ENCODE results near the gene JOSD1.

JOSD1 gene

DNA sequence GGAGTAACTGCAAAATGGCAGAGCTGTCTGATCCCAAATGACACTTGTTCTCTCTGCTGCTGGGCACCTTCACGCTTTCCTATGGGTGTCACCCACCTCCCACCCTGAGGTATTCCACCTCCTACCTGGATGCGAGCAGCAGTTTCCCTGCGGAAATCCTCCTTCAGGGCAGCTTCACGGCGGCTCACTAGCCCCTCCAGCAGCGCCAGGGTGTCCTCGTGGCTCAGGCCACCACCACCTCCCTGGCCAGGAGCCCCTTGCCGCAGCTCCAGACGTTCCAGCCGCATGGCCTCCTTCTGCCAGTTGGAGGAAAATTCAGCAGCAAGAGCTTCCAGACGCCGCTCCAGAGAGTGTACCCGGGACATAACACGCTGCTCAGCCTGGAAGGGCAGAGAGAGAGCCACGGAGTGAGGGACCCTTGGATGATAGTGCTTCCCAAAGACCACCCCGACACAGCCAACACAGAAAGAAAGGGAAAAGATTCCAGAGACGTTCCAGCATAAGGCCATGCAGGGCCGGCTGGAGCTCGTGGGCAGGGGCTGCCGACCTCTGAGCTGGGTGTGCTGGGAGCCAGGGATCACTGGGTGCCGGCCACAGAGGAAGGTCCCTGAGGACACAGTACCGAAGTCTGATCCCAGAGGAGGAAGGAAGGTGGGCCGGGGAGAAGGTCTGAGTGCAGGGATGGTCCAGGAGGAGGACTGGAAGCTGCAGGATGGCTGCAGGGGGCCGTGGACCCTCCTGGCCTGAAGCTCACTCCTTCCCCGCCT, 41.6 kb upstream of the JOSD1 start:
- DNase-seq, result no peak
- no peak overlapping the region for H3K18ac ChIP-seq (ENCODE audit: low read length)
- H4K5ac ChIP-seq (ENCODE audit: low read length), result no peak overlapping the region
- no peak overlapping the region for H3K56ac ChIP-seq (ENCODE audit: low read length)
- no peaks in the 10 kb centered on the region for H3K27me3 ChIP-seq (ENCODE audit: insufficient read depth, low read length, poor library complexity)
- no peak overlapping the region for H2BK5ac ChIP-seq (ENCODE audit: low read length)
- no peak overlapping the region for H3K4me2 ChIP-seq (ENCODE audit: low read length)
- H3K79me1 ChIP-seq (ENCODE audit: low read length), result no peaks in the 10 kb centered on the region
- no peak overlapping the region for H3K9ac ChIP-seq (ENCODE audit: low read length)
- no peak overlapping the region for H3K4me3 ChIP-seq (ENCODE audit: low read length)
- H2BK120ac ChIP-seq (ENCODE audit: low read depth, low read length), result no peak overlapping the region
- WGBS (ENCODE audit: extremely low coverage, insufficient coverage, low lambda C conversion rate), result no CpG with 5 or more reads among the region's 25 CpGs
- H2AK5ac ChIP-seq (ENCODE audit: low read length), result no peak overlapping the region
- H3K79me2 ChIP-seq (ENCODE audit: control insufficient read depth, insufficient read depth, low read length), result no peaks in the 10 kb centered on the region
- no peak overlapping the region for H3K4ac ChIP-seq (ENCODE audit: low read depth, low read length)
- H3K36me3 ChIP-seq (ENCODE audit: control insufficient read depth, insufficient read depth, low read length), result peaks cover 12% of the 10 kb centered on the region
- H3K27ac ChIP-seq (ENCODE audit: low read depth, low read length), result no peak overlapping the region
- H3K23ac ChIP-seq (ENCODE audit: low read length), result no peak overlapping the region
- no peak overlapping the region for H2BK15ac ChIP-seq (replicated peaks; ENCODE audit: low read depth)
- no peak overlapping the region for H4K8ac ChIP-seq (ENCODE audit: low read depth, low read length)
- no peaks in the 10 kb centered on the region for H3K4me1 ChIP-seq (ENCODE audit: control insufficient read depth, low read depth, low read length)

DNA sequence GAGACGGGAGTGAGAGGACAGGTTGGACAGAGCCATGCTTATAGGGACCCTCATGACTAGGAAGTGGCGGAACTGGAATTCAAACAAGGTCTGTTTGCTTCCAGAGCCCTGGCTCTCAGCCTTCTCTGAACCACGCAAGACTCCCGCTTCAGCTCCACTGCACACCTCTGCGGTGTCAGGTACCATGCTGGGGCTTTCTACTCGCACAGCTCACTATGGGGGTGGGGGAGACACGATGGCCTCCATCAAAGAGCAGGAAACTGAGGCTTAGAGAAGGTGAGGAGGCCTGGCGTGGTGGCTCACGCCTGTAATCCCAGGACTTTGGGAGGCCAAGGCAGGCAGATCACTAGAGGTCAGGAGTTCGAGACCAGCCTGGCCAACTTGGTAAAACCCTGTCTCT, 40.8 kb upstream of the JOSD1 start:
- Histone ChIP-seq H3K79me1 (ENCODE audit: low read length) (no peaks in the 10 kb centered on the region), H2BK5ac (ENCODE audit: low read length) (no peak overlapping the region), H3K4me1 (ENCODE audit: control insufficient read depth, low read depth, low read length) (no peaks in the 10 kb centered on the region), H3K79me2 (ENCODE audit: control insufficient read depth, insufficient read depth, low read length) (no peaks in the 10 kb centered on the region), H3K36me3 (ENCODE audit: control insufficient read depth, insufficient read depth, low read length) (peaks cover 14% of the 10 kb centered on the region), H3K27me3 (ENCODE audit: insufficient read depth, low read length, poor library complexity) (no peaks in the 10 kb centered on the region), H2BK120ac (ENCODE audit: low read depth, low read length) (no peak overlapping the region), H2AK5ac (ENCODE audit: low read length) (no peak overlapping the region), H3K23ac (ENCODE audit: low read length) (no peak overlapping the region), H4K5ac (ENCODE audit: low read length) (no peak overlapping the region), H3K4me2 (ENCODE audit: low read length) (no peak overlapping the region), H3K4me3 (ENCODE audit: low read length) (no peak overlapping the region), H3K4ac (ENCODE audit: low read depth, low read length) (no peak overlapping the region), H3K9ac (ENCODE audit: low read length) (no peak overlapping the region), H3K56ac (ENCODE audit: low read length) (no peak overlapping the region), H2BK15ac (replicated peaks; ENCODE audit: low read depth) (no peak overlapping the region), H4K8ac (ENCODE audit: low read depth, low read length) (no peak overlapping the region), H3K18ac (ENCODE audit: low read length) (no peak overlapping the region), H3K27ac (ENCODE audit: low read depth, low read length) (no peak overlapping the region)
- WGBS (ENCODE audit: extremely low coverage, insufficient coverage, low lambda C conversion rate), result no CpG with 5 or more reads among the region's 10 CpGs
- DNase-seq, result no peak

DNA sequence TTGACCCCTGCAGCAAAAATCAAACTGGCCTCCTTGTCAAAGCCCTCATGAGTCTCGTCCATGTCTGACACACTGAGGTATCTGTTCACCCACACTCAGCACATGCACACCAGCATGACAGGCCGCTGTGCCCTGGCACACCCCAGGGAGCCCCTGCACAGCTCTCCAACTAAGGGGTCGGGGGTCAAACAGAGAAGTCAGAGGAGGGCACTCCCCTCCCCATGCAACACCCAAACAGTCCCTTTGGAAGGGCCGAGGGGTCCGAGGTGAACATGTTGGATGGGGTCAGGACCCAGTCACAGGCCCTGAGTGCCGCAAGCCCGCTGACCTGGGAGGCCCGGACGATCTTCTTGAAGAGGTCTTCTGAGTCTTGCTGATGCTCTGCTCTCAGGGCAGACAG, 40.4 kb upstream of the JOSD1 start:
- Histone ChIP-seq H4K5ac (ENCODE audit: low read length) (no peak overlapping the region), H2AK5ac (ENCODE audit: low read length) (no peak overlapping the region), H3K79me2 (ENCODE audit: control insufficient read depth, insufficient read depth, low read length) (no peaks in the 10 kb centered on the region), H3K36me3 (ENCODE audit: control insufficient read depth, insufficient read depth, low read length) (peaks cover 15% of the 10 kb centered on the region), H2BK15ac (replicated peaks; ENCODE audit: low read depth) (no peak overlapping the region), H3K23ac (ENCODE audit: low read length) (no peak overlapping the region), H3K9ac (ENCODE audit: low read length) (no peak overlapping the region), H3K79me1 (ENCODE audit: low read length) (no peaks in the 10 kb centered on the region), H3K27ac (ENCODE audit: low read depth, low read length) (no peak overlapping the region), H2BK120ac (ENCODE audit: low read depth, low read length) (no peak overlapping the region), H3K4me2 (ENCODE audit: low read length) (no peak overlapping the region), H4K8ac (ENCODE audit: low read depth, low read length) (no peak overlapping the region), H3K27me3 (ENCODE audit: insufficient read depth, low read length, poor library complexity) (no peaks in the 10 kb centered on the region), H2BK5ac (ENCODE audit: low read length) (no peak overlapping the region), H3K4me1 (ENCODE audit: control insufficient read depth, low read depth, low read length) (no peaks in the 10 kb centered on the region), H3K4ac (ENCODE audit: low read depth, low read length) (no peak overlapping the region), H3K56ac (ENCODE audit: low read length) (no peak overlapping the region), H3K4me3 (ENCODE audit: low read length) (no peak overlapping the region), H3K18ac (ENCODE audit: low read length) (no peak overlapping the region)
- no CpG with 5 or more reads among the region's 9 CpGs for WGBS (ENCODE audit: extremely low coverage, insufficient coverage, low lambda C conversion rate)
- DNase-seq, result no peak

DNA sequence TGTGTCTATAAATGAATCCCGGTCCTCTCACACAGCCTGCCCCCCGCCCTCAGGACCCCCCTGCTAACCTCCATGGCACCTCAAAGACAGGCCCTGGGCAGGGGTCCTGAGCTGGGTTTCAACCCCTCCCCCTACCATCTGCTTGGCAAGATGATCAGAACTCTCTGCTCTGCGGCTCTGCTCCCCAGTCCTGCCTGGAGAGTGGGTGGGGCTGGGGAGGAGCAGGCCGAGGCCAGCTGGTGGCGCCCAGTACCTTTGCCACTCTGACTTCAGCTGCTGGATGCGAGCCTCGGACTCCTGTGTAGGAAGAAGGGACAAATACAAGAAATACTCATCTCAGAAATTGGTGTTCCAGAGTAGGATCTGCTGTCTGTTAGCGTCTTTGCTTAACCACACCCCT, 40.0 kb upstream of the JOSD1 start:
- DNase-seq, result no peak
- no peak overlapping the region for H3K56ac ChIP-seq (ENCODE audit: low read length)
- peaks cover 15% of the 10 kb centered on the region for H3K36me3 ChIP-seq (ENCODE audit: control insufficient read depth, insufficient read depth, low read length)

DNA sequence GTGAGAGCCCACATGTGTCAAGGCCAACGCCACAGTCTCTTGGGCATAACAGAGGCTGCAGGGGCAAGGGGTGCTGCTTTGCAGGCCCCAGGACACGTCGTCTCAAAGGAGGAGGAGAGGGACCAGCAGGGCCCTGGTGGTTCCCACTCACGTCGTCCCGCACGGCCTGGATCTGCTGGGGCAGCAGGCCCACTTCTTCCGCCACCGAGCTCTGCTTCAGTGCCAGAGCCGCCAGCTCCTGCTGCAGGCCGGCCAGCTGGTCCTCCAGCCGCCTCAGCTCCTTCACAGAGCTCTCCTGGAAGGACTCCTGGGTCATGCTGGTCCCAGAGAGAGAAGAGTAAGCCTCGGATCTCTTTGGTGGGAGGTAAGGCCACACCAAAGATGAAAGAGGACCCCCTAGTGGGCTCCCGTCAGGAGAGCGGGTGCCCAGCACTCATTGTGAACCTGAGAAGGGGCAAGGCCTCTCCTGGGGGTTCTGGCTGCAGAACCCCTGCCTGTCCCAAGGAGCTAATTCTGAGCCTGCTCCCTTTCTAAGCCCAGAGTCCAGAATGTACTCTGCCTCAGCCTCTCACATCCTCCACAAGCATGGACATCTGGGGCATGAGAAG, 39.5 kb upstream of the JOSD1 start:
- Histone ChIP-seq H3K36me3 (ENCODE audit: control insufficient read depth, insufficient read depth, low read length) (peaks cover 14% of the 10 kb centered on the region), H3K79me2 (ENCODE audit: control insufficient read depth, insufficient read depth, low read length) (no peaks in the 10 kb centered on the region), H3K79me1 (ENCODE audit: low read length) (no peaks in the 10 kb centered on the region), H3K27ac (ENCODE audit: low read depth, low read length) (no peak overlapping the region), H3K56ac (ENCODE audit: low read length) (no peak overlapping the region), H3K18ac (ENCODE audit: low read length) (no peak overlapping the region), H3K23ac (ENCODE audit: low read length) (no peak overlapping the region), H3K9ac (ENCODE audit: low read length) (no peak overlapping the region), H2AK5ac (ENCODE audit: low read length) (no peak overlapping the region), H3K4me2 (ENCODE audit: low read length) (no peak overlapping the region), H4K8ac (ENCODE audit: low read depth, low read length) (no peak overlapping the region), H2BK15ac (replicated peaks; ENCODE audit: low read depth) (no peak overlapping the region), H3K27me3 (ENCODE audit: insufficient read depth, low read length, poor library complexity) (no peaks in the 10 kb centered on the region), H2BK5ac (ENCODE audit: low read length) (no peak overlapping the region), H3K4me3 (ENCODE audit: low read length) (no peak overlapping the region), H3K4ac (ENCODE audit: low read depth, low read length) (no peak overlapping the region), H3K4me1 (ENCODE audit: control insufficient read depth, low read depth, low read length) (no peaks in the 10 kb centered on the region), H4K5ac (ENCODE audit: low read length) (no peak overlapping the region), H2BK120ac (ENCODE audit: low read depth, low read length) (no peak overlapping the region)
- WGBS (ENCODE audit: extremely low coverage, insufficient coverage, low lambda C conversion rate), result no CpG with 5 or more reads among the region's 15 CpGs
- DNase-seq, result no peak

More for the DNA sequence above, 40.0 kb upstream of the JOSD1 start:
- Histone ChIP-seq H3K4me2 (ENCODE audit: low read length) (no peak overlapping the region), H3K18ac (ENCODE audit: low read length) (no peak overlapping the region), H3K4me1 (ENCODE audit: control insufficient read depth, low read depth, low read length) (no peaks in the 10 kb centered on the region), H3K4me3 (ENCODE audit: low read length) (no peak overlapping the region), H2BK5ac (ENCODE audit: low read length) (no peak overlapping the region), H3K27me3 (ENCODE audit: insufficient read depth, low read length, poor library complexity) (no peaks in the 10 kb centered on the region), H3K27ac (ENCODE audit: low read depth, low read length) (no peak overlapping the region), H2BK120ac (ENCODE audit: low read depth, low read length) (no peak overlapping the region), H4K8ac (ENCODE audit: low read depth, low read length) (no peak overlapping the region), H3K4ac (ENCODE audit: low read depth, low read length) (no peak overlapping the region), H3K9ac (ENCODE audit: low read length) (no peak overlapping the region), H3K79me2 (ENCODE audit: control insufficient read depth, insufficient read depth, low read length) (no peaks in the 10 kb centered on the region), H2BK15ac (replicated peaks; ENCODE audit: low read depth) (no peak overlapping the region), H2AK5ac (ENCODE audit: low read length) (no peak overlapping the region), H3K79me1 (ENCODE audit: low read length) (no peaks in the 10 kb centered on the region), H4K5ac (ENCODE audit: low read length) (no peak overlapping the region), H3K23ac (ENCODE audit: low read length) (no peak overlapping the region)
- WGBS (ENCODE audit: extremely low coverage, insufficient coverage, low lambda C conversion rate), result no CpG with 5 or more reads among the region's 8 CpGs
